GM18858 (cell line): ENCODE measurements around the gene CCDC7.
"Not testable (repeated sequence)": the region's sequence is repeated elsewhere in the genome, so short reads cannot be mapped to it uniquely, and the experiment has no call there.

Experiments
- ATAC-seq: cut with Tn5 transposase; IDR thresholded peaks from one replicate; pipeline ENCODE4 v1.9.1; 2021; ENCODE audit not compliant: unreplicated experiment

CCDC7 gene

DNA sequence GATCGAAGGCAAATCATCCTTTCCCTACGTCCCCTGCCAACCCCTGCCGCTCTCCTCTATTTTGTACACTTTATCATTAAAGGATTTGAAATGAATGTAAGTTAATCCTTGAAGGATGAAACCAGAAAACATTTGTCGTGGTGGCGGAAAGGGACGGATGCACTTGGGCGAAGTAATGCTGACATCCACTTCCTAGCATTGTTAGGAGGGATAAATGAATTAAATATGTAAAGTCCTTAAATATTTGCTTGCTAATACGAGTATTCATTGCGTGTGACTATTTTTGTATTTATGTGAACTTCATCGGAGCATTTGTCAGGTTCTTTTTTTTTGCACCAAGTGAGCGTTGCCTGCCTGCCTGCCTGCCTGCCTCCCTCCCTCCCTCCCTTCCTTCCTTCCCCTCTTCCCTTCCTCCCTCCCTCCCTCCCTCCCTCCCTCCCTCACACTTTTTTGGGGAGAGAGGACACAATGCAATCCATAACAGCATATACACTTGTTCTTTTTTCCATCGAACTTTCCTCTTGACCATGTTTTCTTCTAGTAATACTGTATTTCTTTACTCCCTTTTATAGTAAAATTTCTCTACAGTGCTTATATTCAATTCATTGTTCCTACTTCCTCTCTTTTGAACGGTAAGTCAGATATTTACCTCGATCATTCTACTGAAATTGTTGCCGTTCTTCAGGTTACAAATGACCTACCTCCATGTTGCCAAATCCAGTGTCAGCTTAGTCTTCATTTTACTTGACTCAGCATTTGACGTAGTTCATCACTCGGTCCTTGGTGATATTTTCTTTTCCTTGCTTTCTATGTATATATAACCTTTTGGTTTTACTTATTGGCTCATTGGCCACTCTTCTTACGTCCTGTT is 831 bp downstream of the CCDC7 start:
- ATAC-seq, result no peak

DNA sequence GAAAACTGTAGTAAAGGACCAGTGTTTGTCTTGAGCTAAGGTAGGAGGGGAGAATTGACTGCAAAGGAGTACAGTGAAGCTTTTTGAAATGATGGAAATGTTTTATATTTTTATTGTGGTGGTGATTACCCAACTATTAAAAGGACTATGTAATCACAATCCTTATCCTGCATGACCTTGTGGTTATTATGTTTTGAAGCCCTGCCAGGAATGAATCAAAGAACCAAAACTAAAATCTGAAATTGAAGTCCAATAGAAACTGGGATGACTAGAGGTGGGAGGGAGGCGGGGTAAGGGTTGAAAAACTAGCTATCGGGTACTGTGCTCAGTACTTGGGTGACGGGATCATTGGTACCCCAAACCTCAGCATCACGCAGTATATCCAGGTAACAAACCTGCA is 8.2 kb downstream of the CCDC7 start:
- no peak for ATAC-seq

DNA sequence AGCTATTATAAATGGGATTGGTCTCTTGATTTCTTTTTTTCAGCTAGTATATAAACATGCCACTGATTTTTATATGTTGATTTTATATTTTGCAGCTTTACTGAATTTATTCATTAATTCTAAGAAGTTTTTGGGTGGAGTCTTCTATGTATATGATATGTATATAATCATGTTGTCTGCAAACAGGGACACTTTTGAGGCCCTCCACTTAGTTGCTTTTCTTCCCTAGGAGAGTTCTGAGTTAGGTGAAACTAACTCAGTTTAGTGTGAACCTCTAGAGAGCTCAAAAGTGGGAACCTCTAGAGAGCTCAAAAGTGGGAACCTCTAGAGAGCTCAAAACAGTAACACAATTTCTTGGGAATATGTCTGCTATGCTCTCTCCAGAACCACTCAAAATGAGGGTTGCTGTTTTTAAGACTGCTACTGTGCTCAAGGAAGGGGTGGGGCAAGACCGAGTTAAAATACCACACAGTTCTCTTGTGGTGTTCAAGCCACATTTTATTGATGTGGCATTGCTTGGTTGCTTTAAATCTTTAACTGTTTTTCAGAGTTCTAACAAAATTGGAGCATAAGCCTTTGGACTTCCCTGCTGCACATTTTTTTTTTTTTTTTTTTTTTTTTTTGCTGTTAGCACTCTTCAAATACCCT is 13.2 kb downstream of the CCDC7 start:
- no peak for ATAC-seq

DNA sequence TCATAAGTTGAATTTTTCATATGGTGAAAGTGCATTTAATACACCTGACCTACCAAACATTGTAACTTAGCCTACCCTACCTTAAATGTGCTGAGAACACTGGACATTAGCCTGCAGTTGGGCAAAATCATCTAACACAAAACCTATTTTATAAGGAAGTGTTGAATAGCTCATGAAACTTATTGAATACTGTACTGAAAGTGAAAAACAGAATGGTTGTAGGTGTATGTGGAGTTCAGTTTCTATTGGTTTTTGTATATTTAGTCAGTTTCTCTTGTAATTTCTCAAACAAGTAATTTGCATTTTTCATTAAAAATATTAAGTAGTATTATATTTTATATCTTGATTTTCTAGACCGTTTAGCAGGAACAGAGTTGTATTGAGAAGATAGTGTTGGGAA is 15.3 kb downstream of the CCDC7 start:
- ATAC-seq, result peak; percentile 73

DNA sequence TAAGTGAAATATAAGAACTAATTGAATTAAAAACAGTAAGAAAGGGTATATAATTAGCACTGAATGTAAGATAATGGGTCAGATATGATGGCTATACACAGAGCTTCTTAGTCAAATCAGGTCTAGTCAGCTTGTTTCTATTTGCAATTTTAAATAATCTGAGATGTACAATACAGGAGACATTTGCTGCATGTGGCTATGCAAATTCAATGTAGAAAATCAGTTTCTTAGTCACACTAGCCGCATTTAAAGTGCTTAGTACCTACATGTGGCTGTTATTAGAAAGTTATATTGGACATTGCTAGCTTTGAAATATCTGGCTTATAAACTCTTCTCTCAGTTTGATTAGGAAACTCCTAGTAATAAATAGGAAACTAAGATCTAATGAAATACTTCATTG is 25.3 kb downstream of the CCDC7 start:
- no peak for ATAC-seq

DNA sequence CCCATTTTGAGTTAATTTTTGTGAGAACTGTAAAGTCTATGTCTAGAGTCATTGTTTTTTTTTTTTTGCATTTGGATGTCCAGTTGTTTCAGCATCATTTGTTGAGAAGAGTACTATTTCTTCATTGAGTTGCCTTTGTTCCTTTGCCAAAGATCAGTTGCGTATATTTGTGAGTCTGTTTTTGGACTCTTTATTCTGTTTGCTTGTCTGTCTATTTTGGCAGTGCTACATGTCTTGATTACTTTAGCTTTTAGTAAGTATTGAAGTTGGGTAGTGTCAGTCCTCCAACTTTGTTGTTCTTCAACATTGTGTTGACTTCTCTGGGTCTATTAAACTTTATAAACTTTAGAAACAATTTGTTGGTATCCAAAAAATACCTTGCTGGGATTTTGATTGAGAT is 31.6 kb downstream of the CCDC7 start:
- ATAC-seq, result no peak

DNA sequence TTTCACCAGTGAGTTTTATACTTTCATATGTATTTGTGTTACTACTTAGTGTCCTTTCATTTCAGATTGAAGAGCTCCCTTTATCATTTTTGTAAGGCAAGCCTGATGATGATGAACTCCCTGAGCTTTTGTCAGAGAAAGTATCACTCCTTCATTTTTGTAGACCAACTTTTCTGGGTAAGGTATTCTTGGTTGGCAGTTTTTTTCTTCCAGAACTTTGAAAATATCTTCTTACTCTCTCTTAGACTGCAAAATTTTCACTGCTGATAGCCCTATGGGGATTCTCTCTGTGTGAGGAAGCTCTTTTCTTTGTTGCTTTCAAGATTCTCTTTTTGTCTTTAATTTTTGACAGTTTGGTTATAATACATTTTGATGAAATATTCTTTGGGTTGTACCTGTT is 35.7 kb downstream of the CCDC7 start:
- no peak for ATAC-seq

DNA sequence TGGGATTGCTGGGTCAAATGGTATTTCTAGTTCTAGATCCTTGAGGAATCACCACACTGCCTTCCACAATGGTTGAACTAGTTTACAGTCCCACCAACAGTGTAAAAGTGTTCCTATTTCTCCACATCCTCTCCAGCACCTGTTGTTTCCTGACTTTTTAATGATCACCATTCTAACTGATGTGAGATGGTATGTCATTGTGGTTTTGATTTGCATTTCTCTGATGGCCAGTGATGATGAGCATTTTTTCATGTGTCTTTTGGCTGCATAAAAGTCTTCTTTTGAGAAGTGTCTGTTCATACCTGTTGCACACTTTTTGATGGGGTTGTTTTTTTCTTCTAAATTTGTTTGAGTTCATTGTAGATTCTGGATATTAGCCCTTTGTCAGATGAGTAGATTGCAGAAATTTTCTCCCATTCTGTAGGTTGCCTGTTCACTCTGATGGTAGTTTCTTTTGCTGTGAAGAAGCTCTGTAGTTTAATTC is 37.1 kb downstream of the CCDC7 start:
- not testable (repeated sequence) for ATAC-seq

DNA sequence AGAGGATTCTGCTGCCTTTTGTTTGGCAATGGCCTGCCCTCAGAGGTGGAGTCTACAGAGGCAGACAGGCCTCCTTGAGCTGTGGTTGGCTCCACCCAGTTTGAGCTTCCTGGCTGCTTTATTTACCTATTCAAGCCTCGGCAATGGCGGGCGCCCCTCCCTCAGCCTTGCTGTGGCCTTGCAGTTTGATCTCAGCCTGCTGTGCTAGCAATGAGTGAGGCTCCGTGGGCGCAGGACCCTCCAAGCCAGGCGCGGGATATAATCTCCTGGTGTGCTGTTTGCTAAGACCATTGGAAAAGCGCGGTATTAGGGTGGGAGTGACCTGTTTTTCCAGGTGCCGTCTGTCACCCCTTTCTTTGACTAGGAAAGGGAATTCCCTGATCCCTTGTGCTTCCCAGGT is 42.1 kb downstream of the CCDC7 start:
- not testable (repeated sequence) for ATAC-seq

DNA sequence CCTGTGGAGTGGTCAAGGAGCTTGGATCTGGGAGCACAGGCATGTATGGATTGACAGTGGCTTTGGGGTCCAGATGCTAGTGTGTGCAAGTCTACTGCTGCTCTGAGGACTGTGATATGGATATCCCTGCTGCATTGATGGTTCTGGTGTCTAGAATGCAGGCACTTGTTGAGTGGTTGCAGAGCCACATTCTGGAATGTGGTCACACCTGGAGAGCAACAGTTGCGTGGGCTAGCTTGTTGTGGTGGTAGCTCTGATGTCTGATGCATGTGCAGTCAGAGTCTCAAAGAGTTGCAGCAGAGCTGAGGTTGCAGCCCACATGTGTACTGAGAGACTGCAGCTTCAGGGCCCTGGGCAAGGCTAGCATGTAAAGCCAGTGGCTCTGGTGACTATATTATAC is 43.2 kb downstream of the CCDC7 start:
- no peak for ATAC-seq

DNA sequence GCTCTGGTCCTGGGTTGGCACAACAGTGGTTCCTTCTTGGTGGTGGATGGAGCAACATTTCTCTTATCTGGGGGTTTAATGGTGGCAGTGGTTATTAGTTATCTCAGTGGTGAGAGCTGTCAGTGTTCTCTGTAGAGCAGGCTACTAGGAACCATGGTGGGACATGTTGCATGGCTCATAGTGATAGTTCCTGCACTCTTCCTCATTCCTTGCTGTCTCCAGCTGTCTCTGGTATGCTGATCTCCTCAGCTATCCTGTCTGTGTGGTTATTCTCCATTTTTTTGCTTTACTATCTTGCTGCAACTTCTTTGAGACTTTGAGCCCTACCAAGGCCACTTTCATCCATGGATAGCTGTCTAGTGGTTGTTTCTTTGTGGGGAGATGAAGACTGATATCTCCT is 44.0 kb downstream of the CCDC7 start:
- no peak for ATAC-seq

DNA sequence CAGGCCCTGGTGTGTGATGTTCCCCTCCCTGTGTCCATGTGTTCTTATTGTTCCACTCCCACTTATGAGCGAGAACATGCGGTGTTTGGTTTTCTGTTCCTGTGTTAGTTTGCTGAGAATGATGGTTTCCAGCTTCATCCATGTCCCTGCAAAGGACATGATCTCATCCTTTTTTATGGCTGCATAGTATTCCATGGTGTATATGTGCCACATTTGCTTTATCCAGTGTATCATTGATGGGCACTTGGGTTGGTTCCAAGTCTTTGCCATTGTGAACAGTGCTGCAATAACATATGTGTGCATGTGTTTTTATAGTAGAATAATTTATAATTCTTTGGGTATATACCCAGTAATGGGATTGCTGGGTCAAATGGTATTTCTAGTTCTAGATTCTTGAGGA is 48.6 kb downstream of the CCDC7 start:
- ATAC-seq, result not testable (repeated sequence)

DNA sequence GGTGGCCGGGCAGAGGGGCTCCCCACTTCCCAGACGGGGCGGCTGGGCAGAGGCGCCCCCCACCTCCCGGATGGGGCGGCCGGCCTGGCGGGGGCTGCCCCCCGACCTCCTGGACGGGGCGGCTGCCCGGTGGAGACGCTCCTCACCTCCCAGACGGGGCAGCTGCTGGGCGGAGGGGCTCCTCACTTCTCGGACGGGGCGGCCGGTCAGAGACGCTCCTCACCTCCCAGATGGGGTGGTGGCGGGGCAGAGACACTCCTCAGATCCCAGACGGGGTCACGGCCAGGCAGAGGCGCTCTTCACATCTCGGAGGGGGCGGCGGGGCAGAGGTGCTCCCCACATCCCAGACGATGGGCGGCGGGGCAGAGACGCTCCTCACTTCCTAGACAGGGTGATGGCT is 54.2 kb downstream of the CCDC7 start:
- ATAC-seq, result not testable (repeated sequence)

DNA sequence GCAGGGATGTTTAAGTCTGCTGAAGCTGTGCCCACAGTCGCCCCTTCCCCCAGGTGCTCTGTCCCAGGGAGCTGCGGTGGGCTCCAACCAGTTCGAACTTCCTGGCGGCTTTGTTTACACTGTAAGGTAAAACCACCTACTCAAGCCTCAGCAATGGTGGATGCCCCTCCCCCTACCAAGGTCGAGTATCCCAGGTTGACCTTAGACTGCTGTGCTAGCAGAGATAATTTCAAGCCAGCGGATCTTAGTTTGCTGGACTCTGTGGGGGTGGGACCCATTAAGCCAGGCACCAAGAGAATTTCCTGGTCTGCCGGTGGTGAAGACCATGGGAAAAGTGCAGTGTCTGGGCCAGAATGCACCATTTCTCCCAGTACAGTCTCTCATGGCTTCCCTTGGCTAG is 56.0 kb downstream of the CCDC7 start:
- no peak for ATAC-seq

DNA sequence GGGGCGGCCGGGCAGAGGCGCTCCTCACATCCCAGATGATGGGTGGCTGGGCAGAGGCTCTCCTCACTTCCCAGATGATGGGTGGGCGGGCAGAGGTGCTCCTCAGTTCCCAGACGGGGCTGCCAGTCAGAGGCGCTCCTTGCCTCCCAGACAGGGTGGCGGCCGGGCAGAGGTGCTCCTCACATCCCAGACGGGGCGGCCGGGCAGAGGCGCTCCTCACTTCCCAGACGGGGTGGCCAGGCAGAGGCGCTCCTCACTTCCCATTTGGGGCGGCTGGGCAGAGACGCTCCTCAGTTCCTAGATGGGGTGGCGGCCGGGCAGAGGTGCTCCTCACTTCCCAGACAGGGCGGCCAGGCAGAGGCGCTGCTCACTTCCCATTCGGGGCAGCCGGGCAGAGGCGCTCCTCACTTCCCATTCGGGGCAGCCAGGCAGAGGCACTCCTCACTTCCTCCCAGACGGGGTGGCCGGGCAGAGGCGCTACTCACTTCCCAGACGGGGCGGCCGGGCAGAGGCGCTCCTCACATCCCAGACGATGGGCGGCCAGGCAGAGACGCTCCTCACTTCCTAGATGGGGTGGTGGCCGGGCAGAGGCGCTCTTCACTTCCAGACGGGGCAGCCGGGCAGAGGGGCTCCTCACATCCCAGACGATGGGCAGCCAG is 60.0 kb downstream of the CCDC7 start:
- not testable (repeated sequence) for ATAC-seq

DNA sequence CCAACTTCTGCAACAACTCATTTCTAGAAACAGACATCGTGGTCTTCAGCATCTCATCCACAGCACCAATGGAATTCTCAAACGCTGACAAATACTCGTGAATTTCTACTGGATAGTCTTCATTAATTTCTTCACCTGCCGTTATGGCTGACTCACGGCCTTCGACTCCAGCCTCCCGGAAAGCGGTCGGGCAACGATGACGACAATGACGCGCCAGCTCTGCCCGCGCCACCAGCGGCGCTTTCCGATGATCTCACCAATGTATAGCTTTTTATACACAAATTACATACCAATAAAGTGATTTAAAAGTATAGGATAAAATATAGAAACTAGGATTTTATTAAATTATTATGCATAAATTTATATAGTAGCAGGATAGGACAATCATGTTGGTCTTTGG is 65.7 kb downstream of the CCDC7 start:
- no peak for ATAC-seq

DNA sequence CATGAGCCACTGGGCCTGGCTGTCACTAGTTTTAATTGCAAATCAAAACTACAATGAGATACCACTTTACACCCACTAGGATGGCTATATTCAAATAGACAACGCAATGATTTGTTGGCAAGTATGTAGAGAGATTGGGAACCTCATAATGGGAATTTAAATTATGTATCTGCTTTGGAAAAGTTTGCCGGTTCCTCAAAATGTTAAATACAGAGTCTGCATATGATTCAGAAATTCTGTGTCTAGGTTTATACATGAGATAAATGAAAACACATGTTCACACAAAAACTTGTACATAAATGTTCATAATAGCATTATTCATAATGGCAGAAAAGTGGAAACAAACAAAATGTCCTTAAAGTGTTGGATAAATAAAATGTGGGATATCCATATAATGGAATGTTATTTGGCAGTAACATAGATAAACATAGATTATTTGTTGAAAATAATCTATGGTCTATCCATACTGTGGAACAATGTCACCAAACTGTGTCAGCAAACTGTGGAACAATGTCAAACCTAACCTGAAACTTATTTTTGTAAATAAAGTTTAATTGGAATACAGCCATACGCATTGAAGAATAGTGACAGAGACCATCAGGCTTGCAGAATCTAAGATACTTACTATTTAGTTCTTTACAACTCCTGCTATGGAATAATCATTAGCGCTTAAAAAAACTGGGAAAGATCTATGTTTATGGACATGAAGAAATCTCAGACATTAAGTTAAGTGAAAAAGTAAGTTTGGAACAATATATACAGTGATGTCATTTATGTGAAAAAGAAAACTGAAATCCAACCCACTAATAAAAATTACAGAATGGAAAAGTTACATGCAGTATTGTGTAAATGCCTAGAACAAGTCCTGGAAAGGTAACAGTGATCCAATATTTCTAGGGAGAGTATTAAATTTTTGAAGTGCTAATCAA is 70.9 kb downstream of the CCDC7 start:
- no peak for ATAC-seq

DNA sequence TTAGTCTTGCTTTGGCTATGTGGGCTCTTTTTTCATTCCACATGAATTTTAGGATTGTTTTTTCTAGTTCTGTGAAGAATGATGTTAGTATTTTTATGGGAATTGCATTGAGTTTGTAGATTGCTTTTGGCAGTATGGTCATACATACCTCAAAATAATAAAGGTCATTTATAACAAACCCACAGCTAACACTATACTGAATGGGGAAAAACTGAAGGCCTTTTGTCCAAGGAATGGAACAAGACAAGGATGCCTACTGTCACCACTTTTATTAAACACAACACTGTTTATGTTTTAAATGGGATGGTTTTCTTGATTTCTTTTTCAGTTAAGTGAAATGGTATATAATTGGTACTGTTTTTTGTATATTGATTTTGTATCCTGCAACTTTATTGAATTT is 84.3 kb downstream of the CCDC7 start:
- ATAC-seq, result no peak

DNA sequence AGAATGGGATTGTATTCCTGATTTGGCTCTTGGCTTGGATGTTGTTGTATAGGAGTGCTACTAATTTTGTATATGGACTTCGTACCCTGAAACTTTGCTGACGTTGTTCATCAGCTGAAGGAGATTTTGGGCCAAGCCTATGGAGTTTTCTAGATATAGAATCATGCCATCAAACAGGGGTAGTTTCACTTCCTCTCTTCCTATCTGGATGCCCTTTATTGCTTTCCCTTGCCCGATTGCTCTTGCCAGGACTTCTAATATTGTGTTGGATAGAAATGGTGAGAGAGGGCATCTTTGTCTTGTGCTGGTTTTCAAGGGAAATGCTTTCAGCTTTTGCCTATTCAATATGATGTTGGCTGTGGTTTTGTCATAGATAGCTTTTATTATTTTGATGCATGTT is 92.3 kb downstream of the CCDC7 start:
- ATAC-seq, result no peak

DNA sequence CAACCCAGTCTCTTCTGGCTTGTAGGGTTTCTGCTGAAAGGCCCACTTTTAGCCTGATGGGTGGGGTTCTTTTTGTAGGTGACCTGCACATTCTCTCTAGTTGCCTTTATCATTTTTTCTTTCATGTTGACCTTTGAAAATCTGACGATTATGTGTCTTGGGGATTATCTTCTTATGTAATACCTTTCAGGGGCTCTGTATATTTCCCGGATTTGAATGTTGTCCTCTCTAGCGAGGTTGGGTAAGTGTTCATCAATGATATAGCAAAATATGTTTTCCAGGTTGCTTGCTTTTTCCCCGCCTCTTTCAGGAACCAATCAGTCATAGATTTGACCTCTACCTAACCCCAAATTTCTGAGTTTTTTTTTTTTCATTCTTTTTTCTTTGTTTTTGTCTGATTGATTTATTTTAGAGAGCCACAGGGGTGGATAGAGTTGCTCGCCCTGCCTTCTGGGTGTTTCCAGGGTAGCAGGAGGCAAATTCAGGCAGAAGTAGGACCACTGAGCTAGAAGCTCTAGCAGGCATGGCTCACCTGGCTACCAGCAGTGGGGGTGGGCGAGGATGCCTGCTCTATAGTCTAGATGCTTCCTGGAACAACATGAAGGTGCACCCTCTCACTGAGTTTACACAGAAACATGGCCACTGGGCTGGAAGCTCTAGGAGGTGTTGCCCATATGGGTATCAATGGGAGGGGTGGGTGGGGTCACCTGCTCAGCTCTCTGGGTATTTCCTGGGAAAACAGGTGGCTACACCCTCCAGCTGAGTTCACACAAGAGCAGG is 94.9 kb downstream of the CCDC7 start:
- no peak for ATAC-seq
